Activated naive CD8-positive, alpha-beta T cell treated with anti-CD3 and anti-CD28 coated beads, Interleukin-2, amount 50 U/mL, for 16 hours (primary cell): Measurements from ENCODE around the gene TCF25.
"Not testable (repeated sequence)": the region's sequence is repeated elsewhere in the genome, so short reads cannot be mapped to it uniquely, and the experiment has no call there.

Source experiments
- DNase-seq: peaks from one replicate; pipeline ENCODE4 v3.0.0-alpha.2; 2020; ENCODE audit warnings: low read depth, low spot score

TCF25 gene

DNA sequence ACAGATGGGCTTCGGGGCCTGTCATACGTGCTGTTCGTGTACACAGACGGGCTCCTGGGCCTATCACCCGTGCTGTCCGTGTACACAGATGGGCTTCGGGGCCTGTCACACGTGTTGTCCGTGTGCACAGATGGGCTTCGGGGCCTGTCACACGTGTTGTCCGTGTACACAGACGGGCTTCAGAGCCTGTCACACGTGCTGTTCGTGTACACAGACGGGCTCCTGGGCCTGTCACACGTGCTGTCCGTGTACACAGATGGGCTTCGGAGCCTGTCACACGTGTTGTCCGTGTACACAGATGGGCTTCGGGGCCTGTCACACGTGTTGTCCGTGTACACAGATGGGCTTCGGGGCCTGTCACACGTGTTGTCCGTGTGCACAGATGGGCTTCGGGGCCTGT, 5.7 kb downstream of the TCF25 start:
- not testable (repeated sequence) for DNase-seq

DNA sequence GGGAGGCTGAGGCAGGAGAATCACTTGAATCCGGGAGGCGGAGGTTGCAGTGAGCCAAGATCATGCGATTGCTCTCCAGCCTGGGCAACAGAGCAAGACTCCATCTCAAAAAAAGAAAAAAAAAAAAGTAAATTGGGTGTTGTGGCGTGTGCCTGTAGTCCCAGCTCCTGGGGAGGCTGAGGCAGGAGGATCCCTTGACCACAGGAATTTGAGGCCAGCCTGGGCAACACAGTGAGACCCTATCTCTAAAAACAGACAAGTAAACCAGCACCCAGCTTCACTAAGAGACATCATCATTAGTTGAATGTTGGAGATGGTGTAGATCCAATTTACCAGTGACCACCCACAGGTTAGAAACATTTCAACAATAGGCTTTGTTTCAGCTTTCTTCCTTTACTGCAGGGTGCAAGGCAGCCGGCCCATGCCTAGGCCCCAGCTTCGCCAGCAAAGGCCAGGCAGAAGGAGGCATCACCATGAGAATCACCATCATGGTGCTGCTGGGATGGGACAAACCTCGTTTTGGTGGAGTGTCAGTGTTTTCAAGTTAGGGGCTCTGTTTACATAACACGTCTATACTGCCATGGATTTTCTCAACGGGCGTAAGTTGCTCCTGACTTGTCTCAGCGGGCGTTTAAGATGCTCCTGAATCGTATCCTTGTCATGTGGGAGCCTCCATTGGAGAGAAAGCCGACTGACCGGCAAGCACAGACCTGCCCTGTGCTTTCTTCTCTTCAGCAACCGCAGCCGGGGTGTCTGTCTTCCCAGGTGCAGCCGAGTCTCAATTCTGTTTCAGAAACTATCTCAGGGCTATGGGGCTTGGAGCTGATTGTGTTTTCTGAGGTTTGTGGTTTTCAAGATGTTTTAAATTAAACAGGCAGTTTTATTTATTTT, 7.3 kb downstream of the TCF25 start:
- no peak for DNase-seq

DNA sequence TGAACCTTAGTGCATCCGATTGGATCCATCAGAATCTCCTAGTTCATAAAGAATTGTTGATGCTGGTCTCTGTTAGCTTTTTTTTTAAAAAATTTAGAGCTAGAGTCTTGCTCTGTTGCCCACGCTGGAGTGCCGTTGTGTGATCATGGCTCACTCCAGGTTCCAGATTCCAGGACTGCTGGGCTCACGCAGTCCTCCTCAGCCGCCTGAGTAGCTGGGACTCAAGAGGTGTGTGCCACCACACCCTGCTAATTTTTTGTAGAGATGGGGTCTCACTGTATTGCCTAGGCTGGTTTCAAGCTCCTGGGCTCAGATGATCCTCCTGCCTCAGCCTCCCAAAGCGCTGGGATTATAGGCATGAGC, 8.0 kb downstream of the TCF25 start:
- no peak for DNase-seq

DNA sequence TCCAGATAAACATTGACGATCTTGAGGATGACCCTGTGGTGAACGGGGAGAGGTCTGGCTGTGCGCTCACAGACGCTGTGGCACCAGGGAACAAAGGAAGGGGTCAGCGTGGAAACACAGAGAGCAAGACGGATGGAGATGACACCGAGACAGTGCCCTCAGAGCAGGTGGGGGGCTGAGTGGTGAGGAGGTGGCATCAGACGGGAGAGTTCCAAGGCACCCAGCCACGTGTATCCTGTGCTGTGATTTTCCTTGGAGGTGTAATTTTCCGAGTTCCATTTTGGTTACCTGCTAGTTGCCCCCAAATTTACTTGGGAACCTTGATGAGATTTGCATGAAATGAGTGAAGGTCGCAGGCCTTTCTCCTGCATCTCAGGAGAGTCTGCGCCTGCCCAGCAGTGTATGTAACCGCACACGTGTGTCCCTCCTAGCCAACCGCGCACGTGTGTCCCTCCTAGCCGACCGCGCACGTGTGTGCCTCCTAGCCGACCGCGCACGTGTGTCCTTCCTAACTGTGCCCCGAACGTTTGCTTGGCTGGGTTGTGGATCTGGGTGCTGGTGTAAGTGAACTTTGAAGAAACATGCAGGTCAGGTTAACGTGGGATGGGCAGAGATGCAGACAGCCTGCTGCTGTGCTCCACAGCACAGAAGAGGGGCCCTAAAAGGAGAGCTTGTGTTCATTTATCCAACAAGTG, 10.1 kb downstream of the TCF25 start:
- no peak for DNase-seq

DNA sequence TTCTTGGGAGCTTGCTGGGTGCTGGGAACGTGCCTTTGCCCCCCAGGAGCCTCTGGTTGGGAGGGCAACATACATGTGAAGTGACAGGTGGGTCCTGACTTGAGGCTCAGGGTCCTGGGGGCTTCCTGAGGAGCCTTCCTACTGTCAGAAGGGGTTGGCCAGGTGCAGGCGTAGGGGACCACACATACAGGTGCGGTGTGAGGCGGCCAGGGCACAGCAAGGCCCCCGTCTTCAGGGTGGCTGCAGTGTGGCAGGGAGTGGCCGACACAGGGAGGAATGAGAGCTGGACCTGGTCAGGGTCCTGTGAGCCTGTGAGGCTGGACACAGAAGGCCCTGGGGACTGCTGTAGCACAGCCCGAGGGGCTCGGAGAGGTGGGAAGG, 10.6 kb downstream of the TCF25 start:
- DNase-seq: no peak

DNA sequence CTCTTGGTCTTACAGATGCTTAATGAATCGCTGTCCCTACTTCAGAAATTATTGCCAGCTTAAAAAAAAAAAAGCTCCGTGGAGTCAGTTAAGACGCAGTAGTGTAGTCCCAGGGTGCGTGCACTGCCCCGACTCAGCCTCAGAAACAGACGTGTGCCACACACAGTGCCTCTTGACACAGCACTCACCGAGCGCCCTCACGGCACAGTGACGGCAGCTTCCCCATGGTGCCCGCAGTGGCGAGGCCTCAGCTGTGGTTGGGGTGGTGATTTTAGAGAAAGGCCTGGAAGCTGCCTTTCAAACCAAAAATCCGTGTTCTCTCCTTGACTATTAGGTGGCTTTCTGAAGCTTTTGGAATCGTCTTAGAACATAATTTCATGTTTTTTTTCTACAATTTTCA, 13.9 kb downstream of the TCF25 start:
- DNase-seq: no peak

DNA sequence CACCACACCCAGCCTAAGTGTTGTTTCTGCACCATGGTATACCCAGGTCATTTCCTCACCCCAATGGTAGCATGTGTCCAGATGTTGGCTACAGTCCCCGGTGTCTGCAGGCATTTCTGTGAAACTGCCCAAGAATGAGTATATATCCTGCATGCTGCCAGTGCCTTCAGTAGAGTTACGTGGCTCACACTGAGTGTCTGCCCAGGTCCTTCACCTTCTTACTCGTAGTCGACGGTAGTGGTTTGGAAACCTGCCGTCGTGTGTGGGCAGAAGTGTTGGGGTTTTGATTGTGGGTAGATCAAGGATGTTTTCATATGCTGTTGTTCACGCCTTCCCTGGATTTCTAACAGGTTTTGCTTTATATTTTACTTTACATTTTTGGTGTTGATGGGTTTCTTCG, 16.8 kb downstream of the TCF25 start:
- peak; percentile 9 for DNase-seq

DNA sequence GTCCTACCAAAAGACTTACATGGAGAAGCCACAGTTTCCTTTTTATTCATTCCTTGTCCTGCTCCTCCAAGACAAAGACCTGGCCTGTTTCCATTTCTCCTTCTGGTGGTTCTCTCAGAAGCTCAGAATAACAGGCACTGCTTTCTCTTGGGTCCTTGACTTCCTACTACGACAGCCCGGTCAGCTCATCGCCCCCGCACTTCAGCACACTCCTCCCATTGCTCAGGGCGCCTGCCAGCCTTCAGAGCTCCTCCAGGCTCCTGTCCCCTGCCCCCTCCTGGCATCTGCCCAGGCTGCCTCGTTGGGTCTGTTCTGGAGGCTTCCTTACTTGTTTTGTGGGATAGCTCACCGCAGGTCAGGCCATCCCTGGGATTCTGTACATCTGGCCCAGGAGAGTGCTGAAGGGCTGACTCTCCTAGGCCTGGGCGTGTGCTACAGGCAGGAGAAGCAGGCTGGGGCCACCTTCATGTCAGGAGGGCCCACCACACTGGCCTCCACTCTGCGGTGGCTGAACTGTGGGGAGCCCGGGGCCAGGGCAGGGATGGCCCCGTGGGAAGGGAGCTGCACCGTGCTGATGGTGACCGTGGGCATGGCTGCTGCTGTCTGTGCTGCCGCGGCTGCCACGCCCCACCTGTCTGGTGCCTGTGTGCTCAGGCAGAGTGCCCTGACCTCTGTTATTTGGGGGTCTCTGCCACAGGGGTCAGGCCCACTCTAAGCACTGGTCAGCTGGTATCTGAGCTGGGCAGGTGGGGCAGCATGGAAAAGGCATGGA, 17.7 kb downstream of the TCF25 start:
- no peak for DNase-seq

DNA sequence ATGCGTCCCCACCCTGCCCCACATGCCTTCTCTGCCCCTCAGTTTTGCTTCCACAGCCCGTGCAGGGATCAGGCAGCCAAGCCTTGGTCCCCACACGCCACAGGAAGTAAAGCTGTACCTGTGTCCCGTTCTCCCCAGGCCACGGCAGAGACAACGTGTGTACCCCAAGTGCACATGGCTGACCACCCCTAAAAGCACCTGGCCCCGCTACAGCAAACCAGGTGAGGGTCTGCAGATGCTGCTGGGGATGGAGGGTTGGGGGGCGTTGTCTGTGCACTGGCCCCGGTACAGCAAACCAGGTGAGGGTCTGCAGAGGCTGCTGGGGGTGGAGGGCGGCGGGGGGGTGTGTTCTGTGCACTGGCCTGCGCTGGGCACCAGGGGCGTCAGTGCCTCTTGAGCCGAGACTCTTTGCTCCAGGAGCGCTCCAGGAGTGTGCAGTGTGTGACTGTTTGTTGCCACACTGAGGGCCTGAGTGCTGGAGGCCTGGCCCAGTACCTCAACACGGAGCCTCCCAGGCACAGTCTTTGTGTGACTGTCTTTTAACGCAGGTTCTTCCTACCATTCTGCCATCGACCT, 18.8 kb downstream of the TCF25 start:
- DNase-seq: no peak

DNA sequence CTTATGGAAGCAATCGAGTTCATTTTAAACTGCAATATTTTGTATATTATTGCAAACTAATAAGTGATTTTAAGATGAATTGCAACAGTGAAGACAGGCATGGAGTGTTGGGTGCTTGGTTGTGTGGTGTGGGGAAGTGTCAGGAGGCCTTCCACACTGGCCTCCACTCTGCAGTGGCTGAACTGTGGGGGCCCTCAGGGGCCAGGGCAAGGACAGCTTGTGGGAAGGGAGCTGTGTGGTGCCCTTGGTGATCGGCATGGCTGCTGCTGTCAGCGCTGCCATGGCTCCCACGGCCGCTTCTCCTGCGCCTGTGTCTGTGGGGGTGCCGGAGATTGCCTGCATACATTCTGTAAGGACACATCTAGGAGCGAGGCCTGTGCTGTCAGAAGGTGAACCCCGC, 19.2 kb downstream of the TCF25 start:
- no peak for DNase-seq

DNA sequence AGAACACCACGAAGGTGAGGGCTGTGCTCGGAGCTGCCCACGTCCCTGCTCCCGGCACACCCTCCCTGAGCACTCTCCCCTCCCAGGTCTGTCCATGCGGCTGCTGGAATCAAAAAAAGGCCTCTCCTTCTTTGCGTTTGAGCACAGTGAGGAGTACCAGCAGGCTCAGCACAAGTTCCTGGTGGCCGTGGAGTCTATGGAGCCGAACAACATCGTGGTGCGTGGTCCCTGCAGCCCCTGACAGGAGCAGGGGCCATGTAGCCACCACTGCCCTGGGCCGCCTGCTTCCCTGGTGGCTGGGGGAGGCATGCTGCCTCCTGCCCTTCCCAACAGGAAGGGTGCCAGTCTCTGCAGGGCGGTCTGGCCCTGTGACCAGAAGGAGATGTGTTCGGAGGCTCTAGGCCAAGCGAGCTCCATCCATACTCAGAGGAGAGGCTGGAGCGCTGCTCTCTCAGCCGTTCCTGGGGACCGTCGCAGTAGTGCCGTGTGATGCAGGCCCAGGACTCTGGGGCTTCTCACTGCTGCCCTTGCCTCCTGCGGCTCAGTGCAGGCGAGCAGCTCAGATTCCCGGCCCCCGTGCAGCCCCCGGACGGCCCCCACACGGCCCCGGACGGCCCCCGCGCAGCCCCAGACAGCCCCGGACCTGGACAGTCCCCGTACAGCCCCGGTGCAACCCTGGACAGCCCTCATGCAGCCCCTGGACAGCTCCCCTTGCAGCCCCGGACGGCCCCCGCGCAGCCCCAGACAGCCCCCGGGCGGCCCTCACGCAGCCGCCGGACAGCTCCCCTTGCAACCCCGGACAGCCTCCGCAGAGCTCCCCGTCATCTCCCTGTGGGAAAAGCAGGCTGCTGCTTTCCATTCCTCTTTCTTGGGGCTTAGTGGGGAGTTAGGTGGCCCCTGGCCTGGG, 20.5 kb downstream of the TCF25 start:
- no peak for DNase-seq

DNA sequence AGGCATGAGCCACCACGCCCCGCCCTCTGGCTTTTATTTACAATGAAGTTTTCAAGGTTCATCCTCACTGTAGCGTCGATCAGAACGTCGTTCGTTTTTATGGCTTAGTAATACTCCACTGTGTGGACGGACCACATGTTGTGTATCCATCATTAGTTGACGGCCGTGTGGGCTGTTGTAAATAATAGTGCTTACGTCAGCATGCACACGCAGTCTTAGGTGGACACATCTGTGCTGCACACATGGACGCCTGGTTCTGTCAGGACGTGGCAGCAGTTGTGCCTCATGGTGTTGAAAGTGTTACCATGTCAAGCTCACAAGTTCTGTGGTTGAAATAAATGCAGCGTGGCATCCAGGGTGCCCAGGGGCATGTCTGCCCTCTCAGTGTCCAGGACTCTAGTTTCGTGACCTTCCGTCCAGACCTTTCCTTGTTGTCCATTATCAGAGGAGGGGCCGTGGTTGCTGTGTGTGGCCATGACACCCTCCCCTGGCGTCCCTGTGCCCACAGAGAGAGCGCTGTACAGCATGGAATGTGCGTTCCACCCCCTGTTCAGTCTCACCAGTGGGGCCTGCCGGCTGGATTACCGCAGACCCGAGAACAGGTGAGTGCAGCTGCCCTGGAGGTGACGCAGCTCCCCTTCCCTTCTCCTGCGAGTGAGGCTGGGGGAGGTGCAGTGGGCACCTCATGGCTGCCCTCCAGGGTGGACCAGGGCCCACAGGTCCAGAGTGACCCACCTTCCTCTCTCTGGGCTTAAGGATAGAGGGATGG, 22.3 kb downstream of the TCF25 start:
- DNase-seq: no peak

DNA sequence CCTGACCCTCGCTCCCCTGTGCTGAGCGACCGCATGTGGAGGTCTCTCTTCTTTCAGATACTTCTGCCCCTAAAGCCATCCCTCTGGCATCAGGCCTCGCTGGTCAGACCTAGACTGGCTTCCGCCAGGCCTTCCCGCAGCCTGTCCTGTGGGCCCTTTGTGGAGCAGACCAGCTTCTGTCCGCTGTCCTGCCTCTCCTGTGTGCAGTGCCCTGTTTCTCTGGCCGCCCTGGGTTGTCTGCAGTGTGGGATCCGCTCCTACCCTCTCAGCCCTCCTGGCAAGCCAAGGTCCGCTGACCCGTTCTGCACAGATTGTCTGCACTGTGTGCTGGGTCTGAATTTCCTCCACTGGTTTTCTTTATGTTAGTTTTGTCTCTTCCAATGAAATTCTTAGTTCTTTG, 23.8 kb downstream of the TCF25 start:
- DNase-seq: no peak

DNA sequence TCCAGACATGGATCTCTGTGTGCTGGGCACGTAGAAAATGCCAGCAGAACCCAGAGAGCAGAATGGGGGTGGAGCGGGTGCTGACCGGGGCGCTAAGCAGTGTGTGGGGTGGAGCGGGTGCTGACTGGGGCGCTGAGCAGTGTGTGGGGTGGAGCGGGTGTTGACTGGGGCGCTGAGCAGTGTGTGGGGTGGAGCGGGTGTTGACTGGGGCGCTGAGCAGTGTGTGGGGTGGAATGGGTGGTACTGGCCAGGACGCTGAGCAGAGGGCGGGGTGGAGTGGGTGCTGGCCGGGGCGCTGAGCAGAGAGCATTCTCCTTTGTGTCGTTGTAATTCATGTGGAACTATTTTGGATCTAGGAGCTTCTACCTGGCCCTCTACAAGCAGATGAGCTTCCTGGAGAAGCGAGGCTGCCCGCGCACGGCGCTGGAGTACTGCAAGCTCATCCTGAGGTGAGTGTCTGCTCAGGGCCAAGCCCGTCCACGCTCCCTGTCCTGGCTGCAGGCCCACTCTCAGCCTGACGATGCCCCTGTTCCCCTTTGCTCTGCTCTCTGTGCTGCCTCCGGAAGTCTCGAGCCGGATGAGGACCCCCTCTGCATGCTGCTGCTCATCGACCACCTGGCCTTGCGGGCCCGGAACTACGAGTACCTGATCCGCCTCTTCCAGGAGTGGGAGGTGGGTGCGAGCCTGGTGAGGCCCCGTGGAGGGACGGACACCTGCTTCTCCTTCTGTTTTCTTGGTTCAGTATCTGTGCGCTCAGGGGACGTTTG, 25.0 kb downstream of the TCF25 start:
- DNase-seq: no peak

DNA sequence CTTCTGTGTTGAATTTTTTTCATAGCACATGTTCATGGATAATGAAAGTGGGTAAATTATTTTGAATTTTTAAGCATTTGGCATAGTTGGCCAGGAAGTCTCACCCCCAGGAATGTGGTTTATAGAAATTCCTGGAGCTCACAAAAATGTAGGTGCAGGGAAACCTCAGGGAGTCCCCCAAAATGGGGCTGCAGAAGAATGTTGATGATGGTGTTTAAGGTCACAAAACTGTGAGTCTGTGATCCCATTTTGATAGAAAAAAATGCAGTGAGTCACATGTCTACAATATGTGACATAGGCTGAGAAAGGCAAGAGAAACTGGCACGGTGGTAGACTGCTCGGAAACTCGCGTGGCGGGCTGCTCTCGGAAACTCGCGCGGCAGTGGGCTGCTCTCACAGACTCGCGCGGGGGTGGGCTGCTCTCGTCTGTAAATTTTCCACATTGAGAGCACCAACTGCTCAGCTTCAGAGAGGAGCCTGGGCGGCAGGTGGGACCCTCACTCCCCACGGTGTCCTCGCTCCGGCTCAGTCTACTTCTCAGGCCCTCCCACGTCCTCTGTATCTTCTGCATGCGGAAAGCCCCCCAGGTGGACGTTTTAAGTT, 26.6 kb downstream of the TCF25 start:
- DNase-seq: no peak

DNA sequence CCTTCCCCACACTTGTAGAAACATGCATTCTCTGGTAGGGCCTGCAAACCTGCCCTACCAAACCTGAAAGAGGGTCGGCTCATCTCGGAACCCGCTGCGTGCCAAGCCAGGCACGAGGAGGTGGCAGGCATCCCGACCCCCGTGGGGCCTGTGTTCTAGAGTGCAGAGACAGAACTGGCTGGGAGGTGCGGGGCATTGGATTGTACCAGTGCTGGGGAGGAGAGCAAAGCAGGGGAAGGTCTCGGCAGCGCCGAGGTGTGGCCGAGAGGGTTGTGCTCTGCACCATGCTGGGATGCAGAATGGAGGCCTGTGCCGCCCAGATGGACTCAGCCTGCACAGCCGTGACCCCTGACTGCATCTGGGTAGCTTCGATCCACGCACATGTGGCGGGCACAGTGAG, 27.5 kb downstream of the TCF25 start:
- DNase-seq: no peak

DNA sequence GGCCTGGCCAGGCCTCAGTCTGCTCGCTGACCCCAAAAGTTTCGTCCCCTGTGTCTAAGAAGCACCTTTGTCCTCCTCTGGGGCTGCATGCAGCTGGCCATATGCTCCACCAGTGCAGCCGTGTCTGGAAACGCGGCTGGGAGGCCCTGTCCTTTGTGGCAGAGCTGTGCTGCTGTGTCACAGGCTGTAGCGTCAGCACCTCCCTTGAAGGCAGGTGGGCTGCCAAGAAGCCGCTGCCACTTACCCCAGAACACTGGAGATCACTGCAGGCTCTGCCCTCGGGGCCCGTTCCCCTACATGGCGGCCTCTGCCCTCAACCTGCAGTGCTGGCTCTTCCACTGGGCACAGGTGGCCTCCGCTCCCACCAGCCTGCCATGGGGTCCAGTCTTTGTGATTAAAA, 29.6 kb downstream of the TCF25 start:
- no peak for DNase-seq

DNA sequence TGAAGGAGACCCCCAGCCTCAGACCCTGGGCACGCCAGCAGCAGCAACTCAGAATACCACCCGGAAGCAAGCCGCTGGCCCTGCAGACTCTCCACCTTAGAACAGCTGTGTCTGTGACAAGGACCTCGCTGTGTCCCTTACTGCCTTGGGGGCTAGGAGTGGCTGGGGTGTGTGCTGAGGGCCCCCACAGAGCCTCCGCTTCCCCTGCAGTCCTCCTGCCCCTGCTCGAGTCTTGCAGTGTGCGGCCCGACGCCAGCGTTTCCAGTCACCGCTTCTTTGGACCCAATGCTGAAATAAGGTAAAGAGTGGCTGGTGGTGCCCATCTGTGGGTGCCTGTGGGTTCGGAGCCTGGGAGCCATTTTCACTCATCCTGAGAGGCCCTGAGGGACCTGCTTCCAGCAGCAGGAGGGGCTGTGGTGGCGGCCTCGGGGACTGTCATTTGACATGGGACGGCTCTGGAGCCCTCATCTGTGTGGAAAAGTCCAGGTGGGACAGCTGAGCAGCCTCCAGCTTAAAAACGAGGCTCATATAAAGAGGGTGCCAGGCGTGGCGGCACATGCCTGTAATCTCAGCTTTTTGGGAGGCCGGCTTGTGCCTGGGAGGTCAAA, 30.6 kb downstream of the TCF25 start:
- no peak for DNase-seq
